Naive thymus-derived CD8-positive, alpha-beta T cell (primary cell): ENCODE results near the gene FRMD5. TPM values are rescaled to one million over a fixed set of nuclear protein-coding genes. Genes with fewer than 3 reads are reported as not detected.

Experiments
- ATAC-seq, 2 donors: fragments of 150-1000 bp; cut with Tn5 transposase in 1 of 2; sonication (Bioruptor Pico), chemical (Tn5 transposase) in 1 of 2; 1 replicate in 1 of 2; 2 replicates in 1 of 2; pipeline ENCODE4 v1.10.0; 2021; ENCODE audit warnings: mild to moderate bottlenecking in 2 of 2, moderate library complexity in 2 of 2
- POLR2A ChIA-PET: fragments of 350-600 bp; sonication (Branson Sonifier 250); formaldehyde crosslinking; loops from one replicate; lab custom pipeline; 2021; ENCODE audit warnings: antibody characterized with exemption; lab: Charles Lee
- DNase-seq, 10 donors: peaks; one replicate each; pipeline versions ENCODE4 v3.0.0 to v3.0.0-alpha.2; 2020 to 2022
- H3K27ac Mint-ChIP-seq, 10 donors: one replicate each; pipeline ENCODE4 v1.8.0; 2020 to 2022; ENCODE audit warnings: mild to moderate bottlenecking in 10 of 10, mixed read lengths in 10 of 10, moderate library complexity in 4 of 10, inconsistent platforms in 1 of 10
- H3K27me3 Mint-ChIP-seq, 5 donors: one replicate each; pipeline ENCODE4 v1.8.0; 2021 to 2022; ENCODE audit warnings: mixed read lengths in 5 of 5
- H3K36me3 Mint-ChIP-seq, 3 donors: one replicate each; pipeline ENCODE4 v1.8.0; 2020 to 2022; ENCODE audit warnings: mixed read lengths in 3 of 3, mild to moderate bottlenecking in 2 of 3, inconsistent platforms in 1 of 3
- H3K4me1 Mint-ChIP-seq, 4 donors: one replicate each; pipeline ENCODE4 v1.8.0; 2021 to 2022; ENCODE audit warnings: mixed read lengths in 4 of 4
- H3K4me3 Mint-ChIP-seq, 10 donors: one replicate each; pipeline ENCODE4 v1.8.0; 2020 to 2022; ENCODE audit warnings: mild to moderate bottlenecking in 10 of 10, mixed read lengths in 10 of 10, moderate library complexity in 6 of 10, inconsistent platforms in 1 of 10
- H3K9me3 Mint-ChIP-seq, 9 donors: one replicate each; pipeline ENCODE4 v1.8.0; 2020 to 2022; ENCODE audit warnings: mixed read lengths in 9 of 9, mild to moderate bottlenecking in 3 of 9, inconsistent platforms in 1 of 9, moderate library complexity in 1 of 9
- polyA plus RNA-seq, 3 donors: library from polyadenylated mRNA; unstranded; fragments of 300-500 nt; fragmentation: Illumina TruSeq; gene quantifications; one replicate each; pipeline ENCODE4 v1.2.3, GENCODE V29; 2021
- total RNA-seq, 8 experiments: library from RNA in 2 of 8; stranded (reverse) in 2 of 8; gene quantifications; one replicate each; pipeline ENCODE4 v1.2.3 and lab custom pipeline; 2021 to 2026

Gene FRMD5
- total and polyA plus RNA-seq, 5 experiments from 2014 or later = 0.14 to 0.21 (median 0.18) TPM; not detected in 1

- no peak for DNase-seq
- no peaks in the 10 kb centered on the region for H3K4me1 Mint-ChIP-seq
- no peak for ATAC-seq
Observed at GRCh38 chr15:43911235-43911781, 283.8 kb downstream of the FRMD5 start.

GRCh38 chr15:43908516-43909050 lies 286.5 kb downstream of the FRMD5 start:
- peaks cover 0 to 4% (median 0%) of the 10 kb centered on the region in 5 donors for H3K27me3 Mint-ChIP-seq
- DNase-seq (no peak), ATAC-seq (no peak)
- no peak overlapping the region for H3K4me3 Mint-ChIP-seq
- no peak overlapping the region for H3K27ac Mint-ChIP-seq
- no peaks in the 10 kb centered on the region for H3K36me3 Mint-ChIP-seq
- H3K9me3 Mint-ChIP-seq = no peaks in the 10 kb centered on the region
- peaks cover 2 to 6% (median 5%) of the 10 kb centered on the region in 4 donors for H3K4me1 Mint-ChIP-seq
- POLR2A ChIA-PET = no interaction called here

More at GRCh38 chr15:43911235-43911781, 283.8 kb downstream of the FRMD5 start:
- H3K27ac Mint-ChIP-seq = no peak overlapping the region
- no peaks in the 10 kb centered on the region for H3K36me3 Mint-ChIP-seq
- no peaks in the 10 kb centered on the region for H3K9me3 Mint-ChIP-seq
- POLR2A ChIA-PET = no interaction called here
- H3K27me3 Mint-ChIP-seq = peaks cover 0 to 1% (median 0%) of the 10 kb centered on the region in 5 donors
- H3K4me3 Mint-ChIP-seq = no peak overlapping the region

GRCh38 chr15:43905755-43906154 lies 289.3 kb downstream of the FRMD5 start:
- no peaks in the 10 kb centered on the region for H3K9me3 Mint-ChIP-seq
- peaks cover 2 to 7% (median 5%) of the 10 kb centered on the region in 4 donors for H3K4me1 Mint-ChIP-seq
- H3K4me3 Mint-ChIP-seq = no peak overlapping the region
- no peak for DNase-seq
- H3K27me3 Mint-ChIP-seq = peaks cover 0 to 4% (median 0%) of the 10 kb centered on the region in 5 donors
- ATAC-seq = no peak
- H3K27ac Mint-ChIP-seq = peak overlapping the region in 1 of 10 donors; percentile 14
- POLR2A ChIA-PET = no interaction called here
- no peaks in the 10 kb centered on the region for H3K36me3 Mint-ChIP-seq

- peak overlapping the region in 1 of 10 donors; percentile 30 for H3K4me3 Mint-ChIP-seq
- ATAC-seq (peak; percentile 67), DNase-seq (peak; percentile 8 to 76 (median 43))
- H3K4me1 Mint-ChIP-seq = peaks cover 2 to 7% (median 5%) of the 10 kb centered on the region in 4 donors
- POLR2A ChIA-PET = no interaction called here
- no peaks in the 10 kb centered on the region for H3K9me3 Mint-ChIP-seq
- peak overlapping the region in 2 of 10 donors; percentile 7 to 39 for H3K27ac Mint-ChIP-seq
- H3K36me3 Mint-ChIP-seq = no peaks in the 10 kb centered on the region
- peaks cover 0 to 4% (median 0%) of the 10 kb centered on the region in 5 donors for H3K27me3 Mint-ChIP-seq
Observed at GRCh38 chr15:43903864-43904290, 291.2 kb downstream of the FRMD5 start.

GRCh38 chr15:43901495-43901894 lies 293.6 kb downstream of the FRMD5 start:
- Mint-ChIP-seq H3K36me3 (no peaks in the 10 kb centered on the region), H3K4me3 (no peak overlapping the region), H3K9me3 (no peaks in the 10 kb centered on the region), H3K27ac (no peak overlapping the region), H3K4me1 (peaks cover 2 to 7% (median 6%) of the 10 kb centered on the region in 4 donors), H3K27me3 (peaks cover 0 to 4% (median 0%) of the 10 kb centered on the region in 5 donors)
- DNase-seq (no peak), ATAC-seq (no peak)
- POLR2A ChIA-PET = interaction anchor here (0.5 kb wide), 1 partner anchor 8 kb away, joined by 4 read pairs; no protein-coding TSS in a partner anchor

GRCh38 chr15:43900996-43901395 lies 294.1 kb downstream of the FRMD5 start:
- DNase-seq (no peak), ATAC-seq (no peak)
- Mint-ChIP-seq H3K4me1 (peaks cover 2 to 7% (median 6%) of the 10 kb centered on the region in 4 donors), H3K4me3 (no peak overlapping the region), H3K27ac (no peak overlapping the region), H3K9me3 (no peaks in the 10 kb centered on the region), H3K36me3 (no peaks in the 10 kb centered on the region), H3K27me3 (peaks cover 0 to 4% (median 0%) of the 10 kb centered on the region in 5 donors)
- POLR2A ChIA-PET = interaction anchor here (0.7 kb wide), 1 partner anchor 1523 kb away, joined by 5 read pairs; no protein-coding TSS in a partner anchor

- Mint-ChIP-seq H3K36me3 (no peaks in the 10 kb centered on the region), H3K27ac (peak overlapping the region in 1 of 10 donors; percentile 46), H3K4me1 (peaks cover 2 to 7% (median 4%) of the 10 kb centered on the region in 4 donors), H3K27me3 (peaks cover 0 to 2% (median 0%) of the 10 kb centered on the region in 5 donors), H3K9me3 (no peaks in the 10 kb centered on the region), H3K4me3 (no peak overlapping the region)
- DNase-seq (no peak), ATAC-seq (no peak)
- POLR2A ChIA-PET = no interaction called here
Observed at GRCh38 chr15:43899928-43900327, 295.1 kb downstream of the FRMD5 start.

- Mint-ChIP-seq H3K4me1 (peaks cover 1 to 4% (median 3%) of the 10 kb centered on the region in 4 donors), H3K4me3 (no peak overlapping the region), H3K27me3 (peaks cover 0 to 2% (median 0%) of the 10 kb centered on the region in 5 donors), H3K9me3 (no peaks in the 10 kb centered on the region), H3K27ac (no peak overlapping the region), H3K36me3 (no peaks in the 10 kb centered on the region)
- no peak for ATAC-seq
- DNase-seq = no peak
- POLR2A ChIA-PET = no interaction called here
Observed at GRCh38 chr15:43898891-43899290, 296.2 kb downstream of the FRMD5 start.

GRCh38 chr15:43896543-43896942 lies 298.5 kb downstream of the FRMD5 start:
- no peak overlapping the region for H3K27ac Mint-ChIP-seq
- no peaks in the 10 kb centered on the region for H3K9me3 Mint-ChIP-seq
- DNase-seq = no peak
- no peak overlapping the region for H3K4me3 Mint-ChIP-seq
- H3K4me1 Mint-ChIP-seq = peaks cover 0 to 1% (median 0%) of the 10 kb centered on the region in 4 donors
- no peaks in the 10 kb centered on the region for H3K36me3 Mint-ChIP-seq
- POLR2A ChIA-PET = no interaction called here
- ATAC-seq = no peak
- peaks cover 0 to 3% (median 0%) of the 10 kb centered on the region in 5 donors for H3K27me3 Mint-ChIP-seq

- no peak for ATAC-seq
- no peaks in the 10 kb centered on the region for H3K9me3 Mint-ChIP-seq
- H3K36me3 Mint-ChIP-seq = no peaks in the 10 kb centered on the region
- H3K4me1 Mint-ChIP-seq = peaks cover 0 to 1% (median 0%) of the 10 kb centered on the region in 4 donors
- no peak for DNase-seq
- H3K27ac Mint-ChIP-seq = peak overlapping the region in 1 of 10 donors; percentile 3
- H3K27me3 Mint-ChIP-seq = peaks cover 0 to 3% (median 0%) of the 10 kb centered on the region in 5 donors
- POLR2A ChIA-PET = no interaction called here
- H3K4me3 Mint-ChIP-seq = no peak overlapping the region
Observed at GRCh38 chr15:43895586-43895985, 299.5 kb downstream of the FRMD5 start.

- Mint-ChIP-seq H3K27me3 (peaks cover 0 to 3% (median 0%) of the 10 kb centered on the region in 5 donors), H3K9me3 (no peaks in the 10 kb centered on the region), H3K36me3 (no peaks in the 10 kb centered on the region), H3K27ac (no peak overlapping the region), H3K4me3 (no peak overlapping the region), H3K4me1 (peaks cover 0 to 1% (median 0%) of the 10 kb centered on the region in 4 donors)
- POLR2A ChIA-PET = no interaction called here
- ATAC-seq (no peak), DNase-seq (no peak)
Observed at GRCh38 chr15:43893956-43894355, 301.1 kb downstream of the FRMD5 start.

- Mint-ChIP-seq H3K36me3 (no peaks in the 10 kb centered on the region), H3K9me3 (no peaks in the 10 kb centered on the region), H3K4me1 (no peaks in the 10 kb centered on the region), H3K4me3 (no peak overlapping the region), H3K27ac (no peak overlapping the region), H3K27me3 (peaks cover 0 to 3% (median 0%) of the 10 kb centered on the region in 5 donors)
- no peak for ATAC-seq
- DNase-seq = no peak
- POLR2A ChIA-PET = no interaction called here
Observed at GRCh38 chr15:43889042-43889441, 306.0 kb downstream of the FRMD5 start.

GRCh38 chr15:43887901-43888300 lies 307.2 kb downstream of the FRMD5 start:
- Mint-ChIP-seq H3K4me3 (no peak overlapping the region), H3K36me3 (no peaks in the 10 kb centered on the region), H3K9me3 (no peaks in the 10 kb centered on the region), H3K27me3 (no peaks in the 10 kb centered on the region), H3K4me1 (no peaks in the 10 kb centered on the region), H3K27ac (peak overlapping the region in 1 of 10 donors; percentile 36)
- ATAC-seq (no peak), DNase-seq (no peak)
- POLR2A ChIA-PET = no interaction called here
